NCI-H146 (cell line): ENCODE results near the gene TGM4.

Source experiments
- DNase-seq: peaks from one replicate; lab custom pipeline; 2025; lab: John Stamatoyannopoulos, UW

TGM4 gene

GRCh38 chr3:44954962-44955361 lies 80.6 kb downstream of the TGM4 start:
- DNase-seq: no peak

GRCh38 chr3:44955917-44956316 lies 81.5 kb downstream of the TGM4 start:
- DNase-seq: no peak

GRCh38 chr3:44957986-44958385 lies 83.6 kb downstream of the TGM4 start:
- DNase-seq: no peak

GRCh38 chr3:44958386-44958785 lies 84.0 kb downstream of the TGM4 start:
- no peak for DNase-seq

- DNase-seq: no peak
These were observed 86.1 kb downstream of the TGM4 start for GRCh38 chr3:44960387-44961026.

- no peak for DNase-seq
These were observed 87.5 kb downstream of the TGM4 start for GRCh38 chr3:44961888-44962287.

GRCh38 chr3:44962621-44963393 lies 88.4 kb downstream of the TGM4 start:
- no peak for DNase-seq

GRCh38 chr3:44963571-44964325 lies 89.3 kb downstream of the TGM4 start:
- DNase-seq: no peak
